K562 (cell line): ENCODE measurements around the gene EIF5. TPM values are rescaled to one million over a fixed set of nuclear protein-coding genes. Genes with fewer than 3 reads are reported as not detected.

ENCODE experiments used
- DDX20 ChIP-seq: fragments of 450-650 bp; IDR thresholded peaks from 2 replicates; pipeline ENCODE4 v1.6.1; 2016; ENCODE audit warnings: missing genetic modification characterization, low read depth, mild to moderate bottlenecking, missing compliant biosample characterization, moderate library complexity
- FOXJ2 ChIP-seq: fragments of 200-800 bp; sonication (Bioruptor generic); IDR thresholded peaks from 2 replicates; pipeline ENCODE4 v1.6.1; 2016; ENCODE audit warnings: missing genetic modification characterization, missing compliant biosample characterization
- FOXM1 ChIP-seq, 2 experiments: fragments of 450-650 bp in 1 of 2; sonication (generic) in 1 of 2; formaldehyde crosslinking in 1 of 2; IDR thresholded peaks; 2 replicates each; pipeline versions ENCODE4 v1.6.1 to v1.9.0; 2017 to 2022; ENCODE audit warnings: low read depth in 2 of 2, mild to moderate bottlenecking in 2 of 2, missing genetic modification reagents in 1 of 2, moderate library complexity in 1 of 2
- GABPA ChIP-seq: fragments of 200-800 bp; sonication (Bioruptor generic); conservative IDR thresholded peaks from 2 replicates; pipeline ENCODE4 v1.6.1; 2016; ENCODE audit warnings: low read depth, missing genetic modification characterization, missing compliant biosample characterization
- KDM1A ChIP-seq, 2 experiments: fragments of 450-650 bp; IDR thresholded peaks; 2 replicates each; pipeline ENCODE4 v1.6.1; 2016; ENCODE audit warnings: mild to moderate bottlenecking in 2 of 2
- KLF16 ChIP-seq: IDR thresholded peaks from 2 replicates; pipeline ENCODE4 v1.6.1; 2016; ENCODE audit warnings: antibody characterized with exemption
- MCM3 ChIP-seq: fragments of 450-650 bp; IDR thresholded peaks from 2 replicates; pipeline ENCODE4 v1.6.1; 2016
- POLR2AphosphoS5 ChIP-seq: IDR thresholded peaks from 2 replicates; pipeline ENCODE4 v1.6.1; 2011; ENCODE audit warnings: mild to moderate bottlenecking, low read depth, low read length, moderate library complexity; ENCODE audit not compliant: control insufficient read depth, insufficient read depth
- SMARCB1 ChIP-seq: IDR thresholded peaks from 2 replicates; pipeline ENCODE4 v1.6.1; 2011; ENCODE audit warnings: improper control_type of control experiment, low read depth; ENCODE audit not compliant: insufficient read length
- TBL1XR1 ChIP-seq, 2 experiments: IDR thresholded peaks; 2 replicates each; pipeline ENCODE4 v1.6.1; 2012; ENCODE audit warnings: improper control_type of control experiment in 2 of 2, low read length in 2 of 2, mild to moderate bottlenecking in 1 of 2
- ZNF766 ChIP-seq: fragments of 200-800 bp; sonication (Bioruptor generic); conservative IDR thresholded peaks from 2 replicates; pipeline ENCODE4 v1.6.1; 2016; ENCODE audit warnings: missing genetic modification characterization, missing compliant biosample characterization
- ZSCAN29 ChIP-seq: fragments of 450-650 bp; IDR thresholded peaks from 2 replicates; pipeline ENCODE4 v1.6.1; 2017
- polyA plus RNA-seq, 8 experiments: library from polyadenylated mRNA; depleted of rRNA in 4 of 8; stranded (reverse) in 5 of 8; unstranded in 3 of 8; fragments of >200 nt; fragmentation: Nextera tagmentation in 2 of 8; fragmentation: Illumina TruSeq in 1 of 8; extraction: Ambion mirVana in 2 of 8; extraction: Trizol in 1 of 8; gene quantifications; 2 replicates each; pipeline versions ENCODE4 v1.2.1 to v1.2.3, GENCODE V29; 2011 to 2014; ENCODE audit warnings: inconsistent platforms in 1 of 8, missing spikeins in 1 of 8
- total RNA-seq, 7 experiments: library from RNA; depleted of rRNA in 6 of 7; stranded (reverse); fragments of >200 nt in 6 of 7; fragmentation: Illumina TruSeq in 2 of 7; extraction: Trizol in 2 of 7; gene quantifications; 2 replicates each; pipeline versions ENCODE4 v1.2.1 to v1.2.3, GENCODE V29; 2011 to 2021; ENCODE audit warnings: low replicate concordance in 1 of 7
- TF ChIP-seq, protein P1 (sequence below): IDR thresholded peaks from 3 replicates; pipeline ENCODE4 v1.6.1; 2011; ENCODE audit warnings: borderline replicate concordance, mild to moderate bottlenecking; ENCODE audit not compliant: insufficient read length, insufficient read depth
- TF ChIP-seq, protein P2 (sequence below), 3 experiments: IDR thresholded peaks in 2 of 3; conservative IDR thresholded peaks in 1 of 3; 2 replicates each; pipeline ENCODE4 v1.5.1; 2011 to 2012; ENCODE audit warnings: low read length in 3 of 3, mild to moderate bottlenecking in 3 of 3, control low read depth in 2 of 3, improper control_type of control experiment in 1 of 3, inconsistent platforms in 1 of 3, low read depth in 1 of 3, mixed read lengths in 1 of 3, moderate library complexity in 1 of 3; ENCODE audit not compliant: insufficient read depth in 2 of 3
- TF ChIP-seq, protein P3 (sequence below): sonication (generic); formaldehyde crosslinking; IDR thresholded peaks from 2 replicates; pipeline ENCODE4 v1.8.0; 2022; ENCODE audit warnings: missing genetic modification reagents, mild to moderate bottlenecking, borderline replicate concordance

The EIF5 gene
- total and polyA plus RNA-seq, 9 of the 15 experiments (the other 6 are each of a cell fraction or from before 2014, with no cell fraction given), result 92.7 to 442 (median 190) TPM

DNA sequence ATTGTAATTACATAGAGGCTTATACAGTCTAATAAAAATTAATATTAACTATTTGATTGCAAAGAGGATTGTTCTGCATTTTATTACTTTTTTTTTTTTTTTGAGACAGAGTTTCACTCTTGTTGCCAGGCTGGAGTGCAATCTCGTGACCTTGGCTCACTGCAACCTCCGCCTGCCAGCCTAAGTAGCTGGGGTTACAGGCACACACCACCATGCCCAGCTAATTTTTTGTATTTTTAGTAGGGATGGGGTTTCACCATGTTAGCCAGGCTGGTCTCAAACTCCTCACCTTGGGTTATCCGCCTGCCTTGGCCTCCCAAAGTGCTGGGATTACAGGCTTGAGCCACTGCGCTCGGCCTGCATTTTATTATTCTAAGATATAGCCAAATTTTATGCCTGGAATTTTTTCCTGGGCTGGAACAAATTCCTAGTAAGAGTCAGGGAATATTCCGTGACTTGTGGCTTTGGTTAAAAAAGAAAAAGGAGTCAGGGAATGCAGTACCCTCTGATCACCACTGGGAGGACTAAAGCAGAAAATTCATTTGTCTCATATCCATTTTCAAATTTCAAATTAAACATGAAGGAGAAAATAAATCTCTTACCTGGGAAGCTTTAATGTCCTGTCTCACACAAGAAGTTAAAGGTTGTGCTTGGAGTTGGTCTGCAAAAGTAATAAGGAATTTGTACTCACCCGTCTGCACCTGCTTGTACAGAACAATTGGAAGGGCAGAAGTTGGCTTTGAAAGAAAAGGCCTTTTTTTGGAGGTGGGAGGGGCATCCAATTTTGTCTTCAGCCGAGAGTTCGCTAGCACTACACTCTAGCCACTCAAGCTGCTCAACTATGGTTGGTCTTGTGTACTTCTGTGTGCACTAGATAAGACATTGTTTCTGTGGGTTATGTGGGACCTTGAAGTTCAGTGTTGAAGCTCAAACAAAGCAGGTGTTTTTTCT, 59.9 kb downstream of the EIF5 start (continued):
- TF ChIP-seq, protein P1, sequence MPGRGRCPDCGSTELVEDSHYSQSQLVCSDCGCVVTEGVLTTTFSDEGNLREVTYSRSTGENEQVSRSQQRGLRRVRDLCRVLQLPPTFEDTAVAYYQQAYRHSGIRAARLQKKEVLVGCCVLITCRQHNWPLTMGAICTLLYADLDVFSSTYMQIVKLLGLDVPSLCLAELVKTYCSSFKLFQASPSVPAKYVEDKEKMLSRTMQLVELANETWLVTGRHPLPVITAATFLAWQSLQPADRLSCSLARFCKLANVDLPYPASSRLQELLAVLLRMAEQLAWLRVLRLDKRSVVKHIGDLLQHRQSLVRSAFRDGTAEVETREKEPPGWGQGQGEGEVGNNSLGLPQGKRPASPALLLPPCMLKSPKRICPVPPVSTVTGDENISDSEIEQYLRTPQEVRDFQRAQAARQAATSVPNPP, result no peak
- TF ChIP-seq GABPA (tag), result no peak
- TF ChIP-seq, protein P2, sequence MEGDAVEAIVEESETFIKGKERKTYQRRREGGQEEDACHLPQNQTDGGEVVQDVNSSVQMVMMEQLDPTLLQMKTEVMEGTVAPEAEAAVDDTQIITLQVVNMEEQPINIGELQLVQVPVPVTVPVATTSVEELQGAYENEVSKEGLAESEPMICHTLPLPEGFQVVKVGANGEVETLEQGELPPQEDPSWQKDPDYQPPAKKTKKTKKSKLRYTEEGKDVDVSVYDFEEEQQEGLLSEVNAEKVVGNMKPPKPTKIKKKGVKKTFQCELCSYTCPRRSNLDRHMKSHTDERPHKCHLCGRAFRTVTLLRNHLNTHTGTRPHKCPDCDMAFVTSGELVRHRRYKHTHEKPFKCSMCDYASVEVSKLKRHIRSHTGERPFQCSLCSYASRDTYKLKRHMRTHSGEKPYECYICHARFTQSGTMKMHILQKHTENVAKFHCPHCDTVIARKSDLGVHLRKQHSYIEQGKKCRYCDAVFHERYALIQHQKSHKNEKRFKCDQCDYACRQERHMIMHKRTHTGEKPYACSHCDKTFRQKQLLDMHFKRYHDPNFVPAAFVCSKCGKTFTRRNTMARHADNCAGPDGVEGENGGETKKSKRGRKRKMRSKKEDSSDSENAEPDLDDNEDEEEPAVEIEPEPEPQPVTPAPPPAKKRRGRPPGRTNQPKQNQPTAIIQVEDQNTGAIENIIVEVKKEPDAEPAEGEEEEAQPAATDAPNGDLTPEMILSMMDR (IDR thresholded peaks at IDR 0.05 in 2 of 3, conservative IDR thresholded peaks at IDR 0.05 in 1 of 3; ENCODE audit: insufficient read depth in 2 of 3, low read depth in 1 of 3, low read length in 3 of 3), result peak; percentile 3 to 62 (median 59); a peak in 4 of 6 replicates
- TF ChIP-seq DDX20 (tag), result no peak
- TF ChIP-seq FOXJ2 (tag), result peak; percentile 28; the same call in 1 of the 2 replicates
- peak in 1 of 2 experiments; percentile 57; a peak in 3 of 4 replicates for TF ChIP-seq KDM1A (IDR thresholded peaks at IDR 0.05)
- peak; percentile 66 for TF ChIP-seq ZNF766
- peak; percentile 48; the same call in 1 of the 2 replicates for TF ChIP-seq FOXM1 (IDR thresholded peaks at IDR 0.05; ENCODE audit: low read depth)
- TF ChIP-seq FOXM1 (CRISPR knock-in tag; IDR thresholded peaks at IDR 0.05; ENCODE audit: low read depth), result no peak
- TF ChIP-seq, protein P3, sequence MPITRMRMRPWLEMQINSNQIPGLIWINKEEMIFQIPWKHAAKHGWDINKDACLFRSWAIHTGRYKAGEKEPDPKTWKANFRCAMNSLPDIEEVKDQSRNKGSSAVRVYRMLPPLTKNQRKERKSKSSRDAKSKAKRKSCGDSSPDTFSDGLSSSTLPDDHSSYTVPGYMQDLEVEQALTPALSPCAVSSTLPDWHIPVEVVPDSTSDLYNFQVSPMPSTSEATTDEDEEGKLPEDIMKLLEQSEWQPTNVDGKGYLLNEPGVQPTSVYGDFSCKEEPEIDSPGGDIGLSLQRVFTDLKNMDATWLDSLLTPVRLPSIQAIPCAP, result no peak
- TF ChIP-seq ZSCAN29, result no peak
- 0 out of 2 replicates have a peak, but pooled peaks have one; percentile 67 for TF ChIP-seq POLR2AphosphoS5
- no peak for TF ChIP-seq MCM3
- peak in 1 of 2 experiments; percentile 72; a peak in 2 of 4 replicates for TF ChIP-seq TBL1XR1 (IDR thresholded peaks at IDR 0.05; ENCODE audit: low read length in 2 of 2)
- peak; percentile 40; the same call in 1 of the 2 replicates for TF ChIP-seq KLF16
- TF ChIP-seq SMARCB1, result no peak
